GM12878 (cell line): ENCODE measurements around the gene RPUSD1. TPM values are rescaled to one million over a fixed set of nuclear protein-coding genes. Genes with fewer than 3 reads are reported as not detected.

Experiments used
- ATAC-seq: fragments of 200-7000 bp; cut with Tn5 transposase; 3 replicates; pipeline ENCODE4 v1.9.1; 2020; ENCODE audit warnings: mild to moderate bottlenecking, moderate library complexity
- BruUV-seq: library from RNA; stranded (reverse); fragments of 400-500 nt; replicated peaks from 2 replicates; lab custom pipeline; 2021; lab: Mats Ljungman, UMichigan
- CTCF ChIA-PET: fragments of 300-600 bp; sonication (Branson Sonifier 250); formaldehyde crosslinking; extraction: SDS; loops from one replicate; lab custom pipeline; 2021; ENCODE audit warnings: inconsistent platforms; lab: Yijun Ruan, JAX
- POLR2A ChIA-PET: fragments of 350-600 bp; formaldehyde crosslinking; extraction: SDS; loops from one replicate; lab custom pipeline; 2021; ENCODE audit warnings: inconsistent platforms; lab: Charles Lee
- RAD21 ChIA-PET: fragments of 300-600 bp; sonication (Branson Sonifier 250); formaldehyde crosslinking; loops from one replicate; lab custom pipeline; 2023; ENCODE audit warnings: antibody characterized with exemption; ENCODE audit not compliant: unreplicated experiment; lab: Charles Lee
- SMC1A ChIA-PET: fragments of 300-600 bp; sonication (Branson Sonifier 250); formaldehyde crosslinking; loops from one replicate; lab custom pipeline; 2023; ENCODE audit not compliant: unreplicated experiment, uncharacterized antibody; lab: Charles Lee
- DNase-seq: peaks from one replicate; pipeline ENCODE4 v3.0.0-alpha.2; 2011; ENCODE audit warnings: low read depth, low spot score
- FAIRE-seq: peaks from 3 replicates; lab custom pipeline; 2011; peaks lifted over from hg19 to GRCh38; lab: Jason Lieb, UNC
- H2AFZ ChIP-seq: 2 replicates; pipeline ENCODE4 v1.6.0; 2011; ENCODE audit warnings: low read depth, low read length, control low read depth; ENCODE audit not compliant: control insufficient read depth
- H3K27ac ChIP-seq: 2 replicates; pipeline ENCODE4 v1.5.1; 2011; ENCODE audit warnings: control low read depth; ENCODE audit not compliant: control insufficient read depth, insufficient read depth
- H3K27me3 ChIP-seq, 2 experiments: replicated peaks in 1 of 2; 2 replicates each; pipeline versions ENCODE4 v1.6.0 to v1.6.1; 2011; ENCODE audit warnings: low read length in 1 of 2; ENCODE audit not compliant: control insufficient read depth in 2 of 2, insufficient read depth in 2 of 2
- H3K36me3 ChIP-seq, 2 experiments: 2 replicates each; pipeline ENCODE4 v1.5.1; 2011; ENCODE audit warnings: low read length in 1 of 2; ENCODE audit not compliant: control insufficient read depth in 2 of 2, insufficient read depth in 2 of 2
- H3K4me1 ChIP-seq: 2 replicates; pipeline ENCODE4 v1.6.1; 2011; ENCODE audit warnings: mild to moderate bottlenecking, low read length, moderate library complexity, mixed read lengths; ENCODE audit not compliant: control insufficient read depth, insufficient read depth
- H3K4me2 ChIP-seq: 2 replicates; pipeline ENCODE4 v1.6.0; 2011; ENCODE audit warnings: control low read depth; ENCODE audit not compliant: control insufficient read depth, insufficient read depth
- H3K4me3 ChIP-seq: fragments of 200-600 bp; sonication (generic); 2 replicates; pipeline ENCODE4 v1.5.1; 2016
- H3K79me2 ChIP-seq: 2 replicates; pipeline ENCODE4 v1.6.0; 2011; ENCODE audit warnings: low read length; ENCODE audit not compliant: control insufficient read depth, insufficient read depth
- H3K9ac ChIP-seq: 2 replicates; pipeline ENCODE4 v1.8.0; 2011; ENCODE audit warnings: low read length, control low read depth, mixed read lengths; ENCODE audit not compliant: control insufficient read depth, insufficient read depth
- H3K9me3 ChIP-seq: replicated peaks from 3 replicates; pipeline ENCODE4 v1.5.1; 2011; ENCODE audit warnings: mild to moderate bottlenecking, low read length; ENCODE audit not compliant: control insufficient read depth, insufficient read depth
- H4K20me1 ChIP-seq: 2 replicates; pipeline ENCODE4 v1.6.0; 2011; ENCODE audit not compliant: control insufficient read depth, insufficient read depth
- CBX5 ChIP-seq: sonication (generic); IDR thresholded peaks from 2 replicates; pipeline ENCODE4 v1.6.1; 2016; ENCODE audit warnings: low read depth, moderate library complexity, mild to moderate bottlenecking, inconsistent platforms
- E2F4 ChIP-seq: IDR thresholded peaks from 2 replicates; pipeline ENCODE4 v1.6.1; 2012; ENCODE audit warnings: low read depth, low read length, improper control_type of control experiment
- WGBS: methylation state at CpG from one replicate; pipeline ENCODE4 v1.1.6; 2016; ENCODE audit warnings: low lambda C conversion rate; ENCODE audit not compliant: insufficient replicate concordance, insufficient coverage; ENCODE audit errors: missing lambda C conversion rate; 5-methylcytosine and 5-hydroxymethylcytosine counted together
- in situ Hi-C: fragments of 300-500 bp; cut with MboI; formaldehyde crosslinking; loops from 9 replicates; pipeline ENCODE4 v1.14.3; 2018; ENCODE audit warnings: mixed read lengths
- intact Hi-C: fragments of 100-400 bp; cut with micrococcal nuclease; formaldehyde crosslinking; loops from one replicate; pipeline ENCODE4 v1.14.2; 2022; ENCODE audit not compliant: unreplicated experiment
- polyA plus RNA-seq, 11 experiments: library from polyadenylated mRNA; depleted of rRNA in 4 of 11; unstranded in 6 of 11; stranded (reverse) in 5 of 11; fragments of >200 nt; fragmentation: Nextera tagmentation in 4 of 11; fragmentation: Illumina TruSeq in 1 of 11; extraction: Ambion mirVana in 4 of 11; extraction: Trizol in 1 of 11; gene quantifications; 1 replicate in 1 of 11; 2 replicates in 10 of 11; pipeline versions ENCODE4 v1.2.1 to v1.2.3, GENCODE V29; 2011 to 2016; ENCODE audit warnings: inconsistent platforms in 2 of 11, missing spikeins in 2 of 11, low read depth in 1 of 11
- total RNA-seq, 4 experiments: library from RNA; depleted of rRNA in 3 of 4; stranded (reverse); fragments of >200 nt in 3 of 4; fragmentation: Illumina TruSeq in 1 of 4; extraction: Trizol in 1 of 4; gene quantifications; 2 replicates each; pipeline versions ENCODE4 v1.2.1 to v1.2.3, GENCODE V29; 2013 to 2021
- TF ChIP-seq, protein P1 (sequence below): IDR thresholded peaks from 2 replicates; pipeline ENCODE4 v1.6.1; 2011; ENCODE audit warnings: low read depth, mild to moderate bottlenecking, low read length, moderate library complexity, borderline replicate concordance; ENCODE audit errors: extremely low read depth

The RPUSD1 gene
- total and polyA plus RNA-seq, 10 of the 15 experiments (the other 5 are each of a cell fraction or from before 2014, with no cell fraction given), result 0.55 to 49.9 (median 21.1) TPM

DNA sequence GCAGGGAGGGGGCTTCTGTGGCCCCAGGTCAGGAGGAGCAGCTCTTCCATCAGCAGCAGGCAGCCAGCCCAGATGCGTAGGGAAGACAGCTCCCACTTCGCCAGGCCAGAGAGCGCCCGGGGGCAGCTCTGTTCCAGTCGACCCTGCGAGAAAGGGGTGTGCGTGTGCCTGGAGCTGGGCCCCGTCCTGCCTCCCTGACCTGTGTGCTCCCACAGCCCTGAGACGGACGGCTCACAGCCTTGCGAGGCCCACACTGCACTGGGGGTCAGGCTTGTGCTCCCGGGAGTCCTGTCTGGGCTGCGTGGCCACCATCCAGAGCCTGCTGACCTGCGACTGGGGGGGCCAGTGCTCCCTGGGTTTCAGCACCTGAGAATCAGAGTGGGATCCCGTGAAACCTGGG, 28.1 kb downstream of the RPUSD1 start:
- no peak for DNase-seq
- Histone ChIP-seq H3K27ac (no peak overlapping the region), H3K36me3 (no peaks in the 10 kb centered on the region), H3K27me3 (no peaks in the 10 kb centered on the region), H2AFZ (no peak overlapping the region), H3K4me1 (no peaks in the 10 kb centered on the region), H4K20me1 (no peaks in the 10 kb centered on the region), H3K4me3 (no peak overlapping the region), H3K4me2 (no peak overlapping the region), H3K9ac (no peak overlapping the region), H3K79me2 (no peaks in the 10 kb centered on the region), H3K9me3 (no peaks in the 10 kb centered on the region; the same call in 2 of the 3 replicates)
- in situ Hi-C loops (no loop called here), intact Hi-C loops (no loop called here)
- RAD21 ChIA-PET, result interaction anchor here (0.6 kb wide), 1 partner anchor 40 kb away, joined by 3 read pairs; no protein-coding TSS in a partner anchor
- WGBS, result 63% methylated on average over 14 of the region's 15 CpGs
- no peak for FAIRE-seq
- POLR2A ChIA-PET, result no interaction called here
- no TSS peak for BruUV-seq
- SMC1A ChIA-PET, result no interaction called here
- TF ChIP-seq CBX5, result no peak
- TF ChIP-seq, protein P1, sequence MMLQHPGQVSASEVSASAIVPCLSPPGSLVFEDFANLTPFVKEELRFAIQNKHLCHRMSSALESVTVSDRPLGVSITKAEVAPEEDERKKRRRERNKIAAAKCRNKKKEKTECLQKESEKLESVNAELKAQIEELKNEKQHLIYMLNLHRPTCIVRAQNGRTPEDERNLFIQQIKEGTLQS, result no peak
- no peak for ATAC-seq
- CTCF ChIA-PET, result no interaction called here

DNA sequence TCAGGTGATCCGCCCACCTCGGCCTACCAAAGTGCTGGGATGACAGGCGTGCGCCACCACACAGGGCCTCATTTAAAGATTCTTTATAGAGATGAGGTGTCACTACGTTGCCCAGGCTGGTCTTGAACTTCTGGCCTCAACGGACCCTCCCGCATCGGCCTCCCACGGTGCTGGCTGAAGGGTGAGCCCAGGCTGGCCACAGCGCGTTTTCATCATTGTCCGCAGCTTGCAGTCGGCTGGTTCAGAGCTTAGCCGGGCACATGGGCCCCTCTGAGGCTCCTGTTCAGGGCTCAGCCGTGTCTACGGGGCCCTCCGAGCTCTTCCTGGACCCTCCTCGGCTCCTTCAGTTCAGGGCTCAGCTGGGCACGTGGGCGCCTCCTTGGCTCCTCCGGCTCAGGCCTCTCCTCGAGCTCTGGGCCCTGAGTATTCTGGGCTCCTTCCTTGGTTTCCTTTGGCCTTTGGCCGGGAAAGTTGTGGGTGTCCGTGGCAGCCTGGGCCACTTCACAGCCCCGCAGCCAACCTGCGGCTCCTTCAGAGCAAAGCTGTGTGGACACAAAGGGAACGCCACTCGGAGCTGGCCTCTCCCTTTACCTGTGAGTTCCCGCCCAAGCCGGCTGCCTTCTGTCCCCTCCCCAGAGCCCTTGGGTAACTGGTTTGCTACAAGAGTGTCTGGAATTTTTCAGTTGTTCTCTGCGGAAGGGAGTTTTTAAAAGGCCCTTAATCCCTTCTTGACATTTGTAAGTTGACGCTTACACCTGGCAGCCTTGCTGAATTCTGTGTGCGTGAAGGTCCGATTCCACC, 28.9 kb downstream of the RPUSD1 start:
- no peak overlapping the region for H3K4me2 ChIP-seq
- TF ChIP-seq E2F4, result no peak
- TF ChIP-seq, all 136 proteins: peak for 0
- intact Hi-C loops (no loop called here), in situ Hi-C loops (no loop called here)
- Histone ChIP-seq H3K9me3 (no peaks in the 10 kb centered on the region; the same call in 2 of the 3 replicates), H2AFZ (no peak overlapping the region), H3K4me1 (no peaks in the 10 kb centered on the region), H3K9ac (no peak overlapping the region), H3K27me3 (no peaks in the 10 kb centered on the region; a peak in 1 of 4 replicates), H3K27ac (no peak overlapping the region), H3K4me3 (no peak overlapping the region), H3K36me3 (no peaks in the 10 kb centered on the region), H3K79me2 (no peaks in the 10 kb centered on the region), H4K20me1 (no peaks in the 10 kb centered on the region)
- FAIRE-seq (no peak), ATAC-seq (no peak), DNase-seq (no peak)
- RAD21 ChIA-PET, result interaction anchor here (0.6 kb wide), 1 partner anchor 39 kb away, joined by 3 read pairs; no protein-coding TSS in a partner anchor
- POLR2A ChIA-PET, result no interaction called here
- SMC1A ChIA-PET, result no interaction called here
- no TSS peak for BruUV-seq
- 72% methylated on average over 34 of the region's 34 CpGs for WGBS
- CTCF ChIA-PET, result no interaction called here
